GM18502 (cell line): ENCODE data around the gene STK32C.

Experiments
- ATAC-seq: cut with Tn5 transposase; IDR thresholded peaks from one replicate; pipeline ENCODE4 v1.9.1; 2021; ENCODE audit warnings: mild to moderate bottlenecking; ENCODE audit not compliant: unreplicated experiment, poor library complexity

The STK32C gene

DNA sequence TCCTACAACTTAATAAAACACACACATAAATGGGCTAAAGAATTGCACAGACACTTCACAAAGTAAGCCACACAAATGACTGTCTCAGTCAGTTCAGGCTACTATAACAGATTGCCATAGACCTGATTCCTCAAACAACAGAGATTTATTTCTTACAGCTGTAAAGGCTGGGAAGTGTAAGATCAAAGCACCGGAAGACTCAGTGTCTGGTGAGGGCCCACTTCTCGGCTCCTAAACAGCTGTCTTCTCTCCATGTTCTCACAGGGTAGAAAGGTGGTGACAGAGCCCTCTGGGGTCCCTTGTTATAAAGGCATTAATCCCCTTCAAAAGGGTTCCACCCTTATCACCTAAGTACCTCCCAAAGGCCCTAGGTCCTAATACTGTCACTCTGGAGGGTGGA is 18.3 kb downstream of the STK32C start:
- ATAC-seq: no peak

DNA sequence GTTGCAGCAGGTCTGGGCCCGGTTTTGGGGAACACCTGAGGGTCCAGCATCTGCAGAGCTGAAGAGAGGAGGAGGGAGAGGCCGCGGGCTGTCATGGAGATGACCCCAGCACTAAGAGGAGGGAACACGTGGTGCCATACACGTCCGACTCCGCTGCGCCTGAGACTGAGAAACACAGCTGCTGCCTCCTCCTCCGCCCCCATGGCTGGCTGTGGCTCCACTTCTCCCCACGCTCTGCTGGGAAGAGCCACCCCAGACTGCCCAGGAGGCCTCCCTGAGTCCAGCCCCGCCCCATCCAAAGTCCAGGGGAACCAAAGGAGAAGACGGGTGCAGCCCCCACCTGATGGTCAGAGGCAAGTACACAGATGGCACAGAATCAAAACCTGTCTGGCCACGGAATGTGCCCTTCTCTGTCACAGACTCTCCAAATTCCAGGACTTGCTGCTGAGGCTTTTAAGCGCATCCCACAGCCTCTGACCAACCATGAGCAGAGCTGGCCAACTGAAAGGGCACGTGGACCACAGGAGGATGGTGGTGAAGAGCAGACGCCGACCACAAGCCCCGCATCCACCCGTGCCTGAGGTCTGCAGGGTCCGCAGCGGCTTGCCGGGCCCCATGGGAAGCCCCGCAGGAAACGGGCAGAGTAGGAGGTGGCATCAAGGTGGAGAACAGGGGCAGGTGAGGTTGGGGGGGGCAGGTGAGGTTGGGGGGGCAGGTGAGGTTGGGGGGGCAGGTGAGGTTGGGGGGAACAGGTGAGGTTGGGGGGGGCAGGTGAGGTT is 24.0 kb downstream of the STK32C start:
- no peak for ATAC-seq

DNA sequence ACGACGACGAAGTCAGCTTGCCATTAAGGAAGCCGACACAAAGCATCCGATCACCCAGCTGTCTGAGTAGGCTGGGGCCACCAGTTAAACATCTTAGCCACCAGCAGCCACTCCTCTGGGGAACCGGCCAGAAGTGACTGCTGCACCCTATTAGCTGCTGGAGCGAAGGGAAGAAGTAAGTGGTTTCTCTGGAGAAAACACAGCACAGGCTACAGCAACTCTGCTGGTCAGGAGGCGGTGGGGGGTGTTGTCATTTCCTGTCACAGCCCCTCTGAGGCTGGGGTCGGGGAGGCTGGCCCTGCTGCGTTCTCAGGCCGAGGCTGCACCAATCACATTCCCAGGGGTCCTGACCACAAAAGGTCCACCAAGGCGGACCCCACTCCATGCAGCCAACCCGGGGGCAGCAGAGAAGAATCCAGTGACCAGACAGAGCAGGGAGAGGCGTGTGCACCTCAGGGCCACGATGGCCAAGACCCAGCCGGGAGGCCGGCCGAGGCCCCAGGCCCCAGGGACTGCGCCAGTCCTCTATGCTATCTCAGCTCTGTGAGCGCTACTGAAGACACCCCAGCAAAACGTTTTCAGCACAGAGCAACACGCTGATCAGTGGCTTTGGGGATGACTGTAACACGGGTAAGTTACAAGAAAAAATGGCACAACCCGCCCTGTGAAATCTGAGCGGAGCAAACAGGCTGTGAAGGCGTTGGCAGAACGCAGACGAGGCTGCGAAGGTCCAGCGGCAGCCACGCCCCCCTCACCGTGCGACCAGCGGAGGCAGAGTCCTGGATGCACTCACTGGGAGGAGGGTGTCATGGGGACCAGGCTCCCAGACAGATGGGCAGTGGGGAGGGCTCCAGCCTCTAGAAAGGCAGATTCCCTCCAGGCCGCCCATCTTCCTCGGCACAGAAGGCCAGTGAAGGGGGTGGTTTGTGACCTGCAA is 24.8 kb downstream of the STK32C start:
- ATAC-seq: no peak

DNA sequence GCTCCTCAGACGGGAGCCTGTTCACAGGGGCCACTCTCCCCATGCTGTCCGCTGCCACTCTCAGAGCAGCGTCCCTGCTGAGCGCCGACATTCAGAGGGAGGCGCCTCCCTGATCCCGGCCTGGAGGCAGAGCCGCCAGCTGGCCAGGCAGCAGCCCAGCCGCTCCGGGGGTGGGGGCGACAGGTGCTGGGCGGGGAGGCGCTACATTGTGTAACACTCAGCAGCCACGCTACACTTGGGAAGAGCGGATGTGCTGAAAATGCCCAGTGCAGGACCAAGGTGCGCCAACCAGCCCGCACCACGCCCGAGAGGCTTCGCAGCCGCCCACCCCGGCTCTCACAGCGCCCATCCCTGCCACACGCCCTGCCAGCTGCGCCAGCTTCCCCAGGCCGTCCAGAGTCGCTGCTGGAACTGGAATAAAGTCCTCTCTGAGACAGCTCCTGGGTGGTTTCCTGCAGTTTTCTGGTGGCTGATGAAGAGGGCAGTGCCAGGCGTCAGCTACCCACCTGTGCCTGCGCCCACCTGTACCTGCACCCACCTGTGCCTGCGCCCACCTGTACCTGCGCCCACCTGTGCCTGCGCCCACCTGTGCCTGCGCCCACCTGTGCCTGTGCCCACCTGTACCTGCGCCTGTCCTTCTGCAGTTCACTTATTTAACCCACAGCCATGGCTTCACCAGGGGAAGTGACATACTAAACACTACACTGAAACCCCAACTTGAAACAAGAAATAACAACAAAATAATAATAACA is 25.7 kb downstream of the STK32C start:
- ATAC-seq: no peak

DNA sequence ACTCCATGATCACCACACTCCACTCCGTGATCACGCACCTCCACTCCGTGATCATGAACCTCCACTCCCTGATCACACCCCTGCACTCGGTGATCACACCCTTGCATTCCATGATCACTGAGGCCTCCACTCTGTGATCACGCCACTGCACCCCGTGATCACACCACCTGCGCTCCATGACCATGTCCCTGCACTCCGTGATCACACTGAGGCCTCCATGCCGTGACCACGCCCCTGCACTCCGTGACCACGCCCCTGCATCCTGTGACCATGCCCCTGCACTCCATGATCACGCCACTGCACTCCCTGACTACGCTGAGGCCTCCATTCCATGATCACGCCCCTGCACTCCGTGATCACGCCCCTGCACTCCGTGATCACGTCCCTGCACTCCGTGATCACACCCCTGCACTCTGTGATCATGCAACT is 27.1 kb downstream of the STK32C start:
- ATAC-seq: no peak

DNA sequence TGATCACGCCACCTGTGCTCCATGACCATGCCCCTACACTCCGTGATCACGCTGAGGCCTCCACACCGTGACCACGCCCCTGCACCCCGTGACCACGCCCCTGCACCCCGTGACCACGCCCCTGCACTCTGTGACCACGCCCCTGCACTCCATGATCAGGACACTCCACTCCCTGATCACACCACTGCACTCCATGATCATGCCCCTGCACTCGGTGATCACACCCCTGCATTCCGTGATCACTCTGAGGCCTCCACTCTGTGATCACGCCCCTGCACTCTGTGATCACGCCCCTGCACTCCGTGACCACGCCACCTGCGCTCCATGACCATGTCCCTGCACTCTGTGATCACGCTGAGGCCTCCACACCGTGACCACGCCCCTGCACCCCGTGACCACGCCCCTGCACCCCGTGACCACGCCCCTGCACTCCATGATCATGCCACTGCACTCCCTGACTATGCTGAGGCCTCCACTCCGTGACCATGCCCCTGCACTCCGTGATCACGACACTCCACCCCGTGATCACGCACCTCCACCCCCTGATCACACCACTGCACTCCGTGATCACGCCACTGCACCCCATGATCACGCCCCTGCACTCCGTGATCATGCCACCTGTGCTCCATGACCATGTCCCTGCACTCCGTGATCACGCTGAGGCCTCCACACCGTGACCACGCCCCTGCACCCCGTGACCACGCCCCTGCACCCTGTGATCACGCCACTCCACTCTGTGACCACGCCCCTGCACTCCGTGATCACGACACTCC is 27.7 kb downstream of the STK32C start:
- no peak for ATAC-seq

DNA sequence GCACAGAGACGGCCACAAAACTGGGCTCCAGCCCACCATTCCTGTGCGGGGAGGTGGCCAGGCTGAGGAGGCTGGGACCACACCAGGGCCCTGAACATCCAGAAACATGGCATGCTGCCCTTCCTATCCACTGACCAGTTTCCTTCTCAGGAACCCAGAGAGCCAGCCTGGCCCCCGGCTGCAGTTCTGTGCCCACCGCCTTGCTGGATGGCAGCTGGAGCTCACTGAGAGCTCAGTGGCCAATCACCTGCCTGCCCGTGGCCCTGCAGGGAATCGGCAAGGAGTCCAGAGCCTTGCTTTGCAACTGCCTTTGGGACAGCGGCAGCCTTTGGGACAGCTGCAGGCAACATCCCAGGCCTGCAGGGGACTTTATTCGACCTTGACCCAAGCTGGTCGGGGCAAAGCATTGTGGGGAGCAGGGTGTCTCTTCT is 30.4 kb downstream of the STK32C start:
- no peak for ATAC-seq

DNA sequence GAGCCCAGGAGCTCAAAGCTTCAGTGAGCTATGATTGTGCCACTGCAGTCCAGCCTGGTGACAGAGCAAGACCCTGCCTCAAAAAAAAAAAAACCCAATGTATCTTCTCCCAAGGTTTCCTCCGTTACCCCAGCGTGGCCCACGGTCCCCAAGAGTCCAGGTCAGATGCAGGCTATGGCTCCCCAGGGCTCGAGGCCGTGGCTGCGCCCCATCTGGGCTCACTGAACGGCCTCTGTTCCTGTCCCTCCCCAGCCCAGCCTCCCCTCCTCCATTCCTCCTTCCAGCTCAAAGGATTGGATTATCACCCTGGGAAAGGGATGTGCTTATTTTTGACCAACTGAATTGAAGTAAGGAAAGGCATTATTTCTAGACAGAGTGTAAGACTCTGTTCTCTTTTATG is 31.0 kb downstream of the STK32C start:
- ATAC-seq: no peak

DNA sequence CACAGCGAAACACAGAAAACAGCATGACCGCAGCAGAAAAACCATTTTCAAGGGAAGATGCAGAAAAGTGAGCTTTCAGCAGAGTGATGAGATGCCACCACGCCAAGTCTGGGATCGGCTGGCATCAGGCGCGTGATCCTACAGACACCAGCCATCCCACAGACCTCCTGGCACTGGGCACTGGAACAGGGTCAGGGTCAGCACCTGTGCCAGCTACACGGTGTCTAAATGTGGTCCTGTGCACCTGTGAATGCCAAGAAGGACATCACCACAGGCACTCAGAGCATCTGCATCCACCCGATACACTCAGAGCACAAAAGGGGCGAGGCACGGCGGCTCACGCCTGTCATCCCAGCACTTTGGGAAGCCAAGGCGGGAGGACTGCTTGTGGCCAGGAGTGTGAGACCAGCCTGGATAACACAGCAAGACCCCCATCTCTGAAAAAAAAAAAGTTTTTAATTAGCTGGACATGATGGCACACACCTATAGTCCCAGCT is 31.5 kb downstream of the STK32C start:
- ATAC-seq: no peak

DNA sequence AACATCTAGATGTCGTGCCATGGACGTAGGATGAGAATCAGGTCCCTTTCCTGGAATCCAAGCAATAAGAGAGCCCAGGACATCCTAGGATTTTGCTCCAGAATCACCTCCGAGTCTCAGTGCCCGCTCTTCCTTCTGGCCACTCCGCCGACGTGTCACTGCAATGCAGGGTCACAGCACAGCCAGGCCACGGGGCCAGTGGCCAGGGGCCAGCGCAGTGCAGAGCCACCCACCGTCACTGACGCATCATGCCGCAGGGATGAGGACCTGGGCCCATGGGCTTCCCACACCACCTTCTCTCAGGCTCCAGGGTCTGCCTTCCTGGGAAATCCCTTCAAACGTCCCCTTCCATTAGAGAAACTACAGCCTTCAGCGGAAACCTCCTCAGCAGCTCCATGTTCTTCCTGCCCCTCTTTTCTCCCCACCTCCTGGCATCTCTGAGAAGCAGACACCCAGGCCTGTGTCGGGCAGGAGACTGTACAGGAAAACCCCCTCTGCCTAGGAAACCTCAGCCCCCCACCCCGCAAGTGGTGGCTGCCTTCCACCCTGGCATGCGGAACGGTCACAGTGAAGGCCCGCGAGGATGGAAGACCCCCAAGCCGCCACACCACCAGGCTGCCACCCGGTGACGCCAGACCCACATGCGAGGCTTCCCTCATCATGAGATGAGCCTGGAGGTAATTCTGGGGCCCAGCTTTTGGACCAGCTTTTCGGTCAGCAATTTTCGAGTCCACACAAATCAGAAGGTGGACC is 32.1 kb downstream of the STK32C start:
- ATAC-seq: no peak

DNA sequence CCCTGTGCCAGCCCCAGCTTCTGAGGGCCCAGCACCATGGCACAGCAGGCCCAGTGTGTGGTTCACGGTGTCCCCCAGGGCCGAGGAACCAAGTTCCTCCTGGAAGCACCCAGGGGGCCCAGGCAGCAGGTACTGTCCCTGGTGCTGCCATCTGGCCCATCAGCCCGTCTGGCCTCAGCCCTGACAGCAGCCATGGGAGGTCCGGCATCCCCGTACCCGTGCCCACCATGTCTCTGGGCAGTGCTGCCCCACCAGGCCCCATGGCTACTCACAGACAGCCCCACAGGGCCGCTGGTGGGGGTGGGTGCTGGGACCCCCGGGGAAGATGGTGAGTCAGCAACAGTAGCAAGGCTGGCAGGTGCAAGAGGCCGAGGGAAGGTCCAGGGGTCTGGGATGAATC is 32.8 kb downstream of the STK32C start:
- no peak for ATAC-seq

DNA sequence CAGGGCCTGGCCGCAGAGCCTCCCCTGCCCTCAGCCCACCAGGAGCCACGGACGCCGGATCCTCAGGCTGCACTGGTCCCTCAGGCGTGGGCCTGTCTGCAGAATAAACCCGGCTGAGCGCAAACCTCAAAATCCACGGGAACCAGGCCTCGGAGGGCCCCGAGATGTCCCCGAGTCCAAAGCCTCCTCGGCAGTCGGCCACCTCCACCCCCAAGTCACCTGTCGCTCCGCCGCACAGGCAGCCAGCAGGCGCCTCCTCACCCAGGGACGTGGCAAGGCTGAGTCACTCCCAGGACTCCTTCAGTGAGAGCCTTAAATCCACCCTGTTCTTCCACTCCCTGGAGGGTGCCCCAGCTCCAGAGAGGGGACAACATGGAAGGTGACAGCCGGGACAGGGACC is 33.2 kb downstream of the STK32C start:
- no peak for ATAC-seq

DNA sequence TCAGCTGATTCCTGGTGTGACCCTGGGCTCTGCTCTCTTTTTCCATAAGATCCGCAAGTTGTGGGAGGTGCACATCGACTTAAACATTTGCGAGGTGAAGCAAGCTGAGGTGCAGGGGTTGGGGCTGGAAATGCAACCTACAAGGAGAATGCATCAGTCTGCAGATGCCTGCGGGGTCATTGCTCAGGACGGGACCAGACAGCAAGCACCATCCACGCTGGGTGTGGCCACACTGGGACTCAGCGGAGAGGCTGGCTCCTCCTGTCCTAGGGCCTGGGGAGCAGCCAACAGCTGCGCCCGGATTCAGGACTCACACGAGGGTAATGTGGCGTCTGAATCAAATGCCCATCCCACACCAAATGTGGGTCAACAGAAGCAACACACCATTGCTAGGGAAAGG is 33.8 kb downstream of the STK32C start:
- ATAC-seq: no peak

DNA sequence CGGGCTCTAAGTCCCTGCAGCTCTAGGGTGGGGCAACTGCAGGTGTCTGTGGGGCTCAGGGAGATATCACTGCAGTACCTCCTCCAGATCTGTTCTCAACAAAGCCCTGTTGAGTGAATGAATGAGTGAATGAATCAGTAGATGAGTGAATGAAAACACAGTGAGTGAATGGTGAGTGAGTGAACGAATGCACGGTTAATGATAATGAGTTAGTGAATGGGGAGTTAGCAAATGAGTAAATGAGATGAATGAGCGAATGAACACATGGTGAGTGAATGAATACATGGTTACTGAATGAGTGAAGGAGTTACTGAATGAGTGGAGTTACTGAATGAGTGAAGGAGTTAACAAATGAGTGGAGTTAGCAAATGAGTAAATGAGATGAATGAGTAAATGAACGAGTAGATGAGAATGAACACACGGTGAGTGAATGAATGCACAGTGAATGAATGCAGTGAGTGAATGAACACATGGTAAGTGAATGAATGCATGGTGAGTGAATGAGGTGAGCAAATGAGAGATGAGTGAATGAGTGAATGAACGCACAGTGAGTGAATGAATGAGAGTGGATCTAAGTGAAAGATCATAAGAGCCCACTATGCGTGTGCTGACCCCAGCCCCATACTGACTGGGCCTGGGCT is 34.3 kb downstream of the STK32C start:
- ATAC-seq: no peak

DNA sequence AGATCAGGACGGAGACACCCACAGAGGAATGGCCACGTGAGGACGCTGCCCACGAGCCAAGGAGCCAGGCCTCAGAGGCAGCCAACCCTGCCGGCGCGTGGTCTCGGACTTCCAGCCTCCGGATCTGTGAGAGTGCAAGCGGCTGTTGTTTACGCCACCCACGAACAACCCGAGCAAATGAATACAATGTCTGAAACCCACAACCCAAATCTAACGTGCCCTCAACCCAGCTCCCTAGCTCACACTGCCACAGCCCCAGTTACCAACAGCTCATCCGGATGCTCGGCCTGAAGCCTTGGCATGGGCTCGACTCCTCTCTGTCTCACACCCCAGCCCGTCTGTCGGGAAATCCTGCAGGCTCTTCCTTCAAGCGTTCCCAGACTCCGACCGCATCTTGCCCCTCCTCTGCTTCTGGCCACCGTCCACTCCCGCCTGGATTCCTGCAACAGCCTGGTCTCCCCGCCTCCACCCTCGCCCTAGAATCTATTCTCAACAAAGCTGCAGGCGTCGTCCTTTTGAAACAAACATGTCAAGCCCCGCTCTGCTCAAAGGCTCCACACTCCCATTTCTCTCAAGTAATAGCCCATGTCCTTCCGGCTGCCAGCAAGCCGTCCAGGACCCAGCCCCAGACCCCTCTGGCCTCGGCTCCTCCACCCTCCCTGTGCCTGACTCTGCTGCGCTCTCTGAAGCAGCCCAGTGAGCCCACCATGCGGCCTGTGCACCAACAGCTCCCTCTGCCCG is 35.3 kb downstream of the STK32C start:
- no peak for ATAC-seq

DNA sequence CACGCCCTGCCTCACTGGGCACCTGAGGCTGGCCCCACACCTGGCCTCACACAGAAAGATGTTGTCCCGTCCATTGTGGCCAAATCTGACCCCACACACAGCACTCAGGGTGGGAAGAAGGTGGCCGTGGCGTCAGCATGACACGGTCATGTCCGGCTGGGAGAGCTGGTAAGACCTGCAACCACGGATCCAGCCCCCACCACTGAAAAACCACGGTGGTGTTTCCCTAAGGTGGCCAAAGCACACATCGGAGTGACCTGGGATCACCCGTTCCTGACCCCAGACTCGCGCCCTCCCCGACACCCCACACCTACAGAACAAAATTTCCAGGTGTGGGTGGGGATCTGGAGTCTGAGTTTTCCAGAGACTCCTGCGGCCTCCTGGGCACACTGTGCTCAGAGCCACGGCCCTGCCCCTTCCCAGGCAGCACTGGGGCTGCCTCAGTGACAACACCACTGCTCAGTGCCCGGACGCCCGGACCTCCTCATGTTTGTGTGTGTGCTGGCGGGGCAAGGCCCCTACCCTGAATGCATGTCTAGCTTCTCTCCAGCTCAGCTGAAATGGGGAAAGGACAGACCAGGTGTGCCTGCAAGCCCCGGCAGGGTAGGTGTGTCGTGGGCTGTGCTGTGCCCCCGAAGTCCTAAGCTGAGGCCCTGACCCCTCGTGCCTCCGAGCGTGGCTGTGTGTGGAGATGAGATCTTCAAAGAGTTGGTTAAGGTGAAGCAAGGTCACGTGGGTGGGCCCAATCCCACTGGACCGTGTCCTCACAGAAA is 36.1 kb downstream of the STK32C start:
- no peak for ATAC-seq

DNA sequence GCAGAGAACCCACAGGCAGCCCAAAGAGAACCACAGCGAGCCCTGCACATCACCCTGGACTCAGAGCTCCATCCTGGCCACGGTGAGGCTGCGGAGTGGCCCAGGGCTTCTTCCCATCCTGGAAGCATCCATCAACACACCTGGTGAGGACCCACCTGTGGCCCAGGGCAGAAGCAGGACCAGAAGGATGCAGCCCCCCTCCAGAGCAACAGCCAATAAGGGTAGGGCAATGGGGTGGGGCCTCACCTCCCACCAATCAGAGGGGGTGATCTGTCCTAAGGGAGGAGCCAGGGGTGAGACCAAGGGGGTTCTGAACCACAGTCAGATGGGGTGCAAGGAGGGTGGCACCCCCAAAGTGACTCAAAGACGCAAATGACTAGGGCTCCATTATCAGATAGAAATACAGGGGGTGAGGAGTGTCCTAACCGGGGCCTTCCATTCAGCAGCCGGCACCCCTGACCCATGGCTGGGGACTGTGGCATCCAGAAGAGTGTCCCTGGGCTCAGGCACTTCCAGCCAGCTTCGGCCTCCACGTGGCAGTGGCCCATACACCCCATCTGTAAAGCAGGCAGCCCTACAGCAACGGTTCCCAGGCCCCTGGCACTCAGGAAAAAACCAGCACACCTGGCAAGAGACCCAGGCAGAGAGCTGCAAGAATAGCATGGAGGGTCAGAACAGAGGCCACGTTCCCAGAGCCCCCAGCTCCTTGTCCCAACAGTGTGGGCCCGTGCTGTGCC is 36.9 kb downstream of the STK32C start:
- ATAC-seq: no peak
